ENCODE measurements around the gene CBX3. TPM values are rescaled to one million over a fixed set of nuclear protein-coding genes. Genes with fewer than 3 reads are reported as not detected.
"Not testable (repeated sequence)": the region's sequence is repeated elsewhere in the genome, so short reads cannot be mapped to it uniquely, and the experiment has no call there.

CBX3 gene
- total RNA-seq, 1 experiment from 2014 or later: 399 TPM

DNA sequence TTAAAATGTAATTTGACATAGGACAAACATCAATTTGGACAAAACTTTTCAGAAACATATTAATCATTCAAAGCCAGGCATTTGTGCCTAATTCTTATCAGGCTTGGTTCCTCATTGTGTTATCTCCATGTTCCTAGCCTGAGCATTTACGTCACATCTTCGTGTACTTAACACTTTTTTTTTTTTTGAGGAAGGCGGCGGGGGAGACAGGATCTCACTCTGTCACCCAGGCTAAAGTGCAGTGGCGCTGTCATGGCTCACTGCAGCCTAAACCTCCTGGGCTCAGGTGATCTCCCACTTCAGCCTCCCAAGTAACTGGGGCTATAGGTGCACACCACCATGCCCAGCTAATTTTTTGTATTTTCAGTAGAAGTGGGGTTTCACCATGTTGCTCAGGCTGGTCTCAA, 20.8 kb upstream of the CBX3 start:
- Histone ChIP-seq H3K27me3 (no peaks in the 10 kb centered on the region), H3K4me1 (no peaks in the 10 kb centered on the region), H3K27ac (no peak overlapping the region), H3K4me3 (no peak overlapping the region), H3K9me3 (replicated peaks) (no peaks in the 10 kb centered on the region), H3K36me3 (no peaks in the 10 kb centered on the region)
- no peak for DNase-seq

DNA sequence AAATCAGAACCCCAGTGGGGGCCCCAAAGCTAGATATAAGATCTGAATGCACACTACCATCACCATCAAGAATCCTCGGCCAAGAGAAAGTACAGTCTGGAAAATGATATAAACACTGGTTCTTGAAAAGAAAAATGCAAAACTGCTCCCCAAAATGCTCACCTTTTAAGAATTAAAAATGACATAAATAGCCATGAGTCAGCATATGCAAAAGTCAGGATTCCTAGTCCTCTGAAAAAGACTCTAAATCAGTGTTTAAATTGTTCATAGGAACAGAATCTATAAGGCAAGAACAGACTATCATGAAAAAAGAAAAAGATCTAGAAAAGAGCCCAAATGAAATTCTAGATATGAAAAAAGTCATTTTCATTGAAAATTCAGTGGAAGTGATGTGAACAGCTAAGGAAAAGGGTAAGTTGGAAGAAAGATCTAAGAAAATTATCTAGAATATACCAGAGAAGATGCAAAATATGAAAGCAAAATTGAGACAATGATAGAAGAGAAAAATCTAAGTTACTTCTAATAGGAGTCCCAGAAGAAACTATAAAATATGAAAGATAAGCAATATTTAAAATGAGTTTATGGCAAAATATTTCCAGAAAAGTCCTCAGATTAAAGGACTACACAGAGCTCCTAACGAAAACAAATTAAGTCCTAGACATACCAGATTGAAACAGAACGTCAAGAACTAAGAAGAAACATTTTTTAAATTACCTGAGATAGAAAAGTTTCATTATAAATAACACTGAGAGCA, 19.9 kb upstream of the CBX3 start:
- H3K9me3 ChIP-seq (replicated peaks): no peaks in the 10 kb centered on the region
- no peaks in the 10 kb centered on the region for H3K27me3 ChIP-seq
- no peaks in the 10 kb centered on the region for H3K4me1 ChIP-seq
- H3K36me3 ChIP-seq: no peaks in the 10 kb centered on the region
- no peak for DNase-seq
- H3K4me3 ChIP-seq: no peak overlapping the region
- no peak overlapping the region for H3K27ac ChIP-seq

DNA sequence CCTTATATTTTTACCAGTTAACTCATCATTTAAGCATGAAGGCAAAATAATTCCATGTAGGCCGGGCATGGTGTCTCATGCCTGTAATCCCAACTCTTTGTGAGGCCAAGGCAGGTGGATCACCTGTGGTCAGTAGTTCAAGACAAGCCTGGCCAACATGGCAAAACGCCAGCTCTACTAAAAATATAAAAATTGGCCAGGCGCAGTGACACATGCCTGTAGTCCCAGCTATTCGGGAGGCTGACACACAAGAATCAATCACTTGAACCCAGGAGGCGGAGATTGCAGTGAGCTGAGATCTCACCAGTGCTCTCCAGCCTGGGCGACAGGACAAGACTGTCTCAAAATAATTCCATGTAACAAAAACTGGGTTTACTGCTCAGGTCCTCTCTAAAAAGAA, 19.3 kb upstream of the CBX3 start:
- no peaks in the 10 kb centered on the region; the same call in 1 of the 2 replicates for H3K36me3 ChIP-seq
- H3K9me3 ChIP-seq (replicated peaks): no peaks in the 10 kb centered on the region
- DNase-seq: no peak
- H3K27ac ChIP-seq: no peak overlapping the region
- 0 out of 2 replicates have a peak, but pooled peaks cover under 1% of the 10 kb centered on the region for H3K4me1 ChIP-seq
- no peaks in the 10 kb centered on the region for H3K27me3 ChIP-seq
- H3K4me3 ChIP-seq: no peak overlapping the region

DNA sequence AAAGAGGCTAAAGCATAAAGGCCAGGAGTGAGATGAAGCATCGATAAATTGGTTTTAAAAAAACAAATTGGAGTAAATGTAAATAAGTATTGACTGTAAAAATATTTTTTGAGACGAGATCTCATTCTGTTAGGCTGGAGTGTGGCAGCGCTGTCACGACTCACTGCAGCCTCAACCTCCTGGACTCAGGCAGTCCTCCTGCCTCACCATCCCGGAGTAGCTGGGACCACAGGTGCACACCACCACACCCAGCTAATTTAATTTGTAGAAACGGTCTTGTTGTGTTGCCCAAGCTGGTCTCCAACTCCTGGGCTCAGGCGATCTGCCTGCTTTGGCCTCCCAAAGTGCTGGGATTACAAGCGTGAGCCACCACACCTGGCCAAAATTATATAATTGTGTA, 18.8 kb upstream of the CBX3 start:
- Histone ChIP-seq H3K36me3 (no peaks in the 10 kb centered on the region; the same call in 1 of the 2 replicates), H3K9me3 (replicated peaks) (no peaks in the 10 kb centered on the region), H3K27me3 (no peaks in the 10 kb centered on the region), H3K4me1 (0 out of 2 replicates have a peak, but pooled peaks cover 2% of the 10 kb centered on the region), H3K27ac (no peak overlapping the region), H3K4me3 (no peak overlapping the region)
- no peak for DNase-seq

DNA sequence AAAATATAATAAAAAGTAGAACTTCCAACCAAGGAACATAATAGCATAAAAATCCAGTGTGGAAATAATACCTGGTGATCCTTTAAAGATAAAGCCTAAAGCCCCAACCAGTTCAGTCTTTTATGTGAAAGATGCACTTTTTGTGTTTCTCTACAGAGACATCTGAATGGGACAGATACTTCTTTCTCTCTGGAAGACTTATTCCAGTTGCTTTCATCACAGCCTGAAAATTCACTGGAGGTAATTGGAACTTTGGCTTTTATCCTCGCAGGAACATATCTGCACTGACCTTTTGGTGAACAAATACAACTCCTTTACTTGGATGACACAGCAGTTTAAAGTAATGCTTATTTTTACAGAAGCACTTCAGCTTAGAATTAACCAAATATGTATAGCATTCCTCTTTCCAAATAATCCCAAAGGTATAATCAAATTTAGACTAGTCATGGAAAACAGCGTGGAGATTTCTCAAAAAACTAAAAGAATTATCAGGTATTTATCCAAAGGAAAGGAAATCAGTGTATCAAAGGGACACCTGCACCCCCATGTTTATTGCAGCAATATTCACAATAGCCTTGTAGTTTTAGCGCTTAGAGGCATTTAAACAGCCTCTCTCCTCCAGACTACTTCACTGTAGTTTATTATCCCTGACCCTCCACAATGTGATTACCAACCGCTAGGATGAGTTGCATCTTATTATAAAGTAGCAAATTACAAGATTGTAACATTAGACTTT, 17.8 kb upstream of the CBX3 start:
- Histone ChIP-seq H3K9me3 (replicated peaks) (peaks cover 8% of the 10 kb centered on the region; the same call in 1 of the 2 replicates), H3K27me3 (peaks cover 6% of the 10 kb centered on the region; the same call in 1 of the 2 replicates), H3K4me1 (0 out of 2 replicates have a peak, but pooled peaks cover 6% of the 10 kb centered on the region), H3K4me3 (no peak overlapping the region), H3K27ac (no peak overlapping the region), H3K36me3 (peaks cover 7% of the 10 kb centered on the region)
- no peak for DNase-seq

DNA sequence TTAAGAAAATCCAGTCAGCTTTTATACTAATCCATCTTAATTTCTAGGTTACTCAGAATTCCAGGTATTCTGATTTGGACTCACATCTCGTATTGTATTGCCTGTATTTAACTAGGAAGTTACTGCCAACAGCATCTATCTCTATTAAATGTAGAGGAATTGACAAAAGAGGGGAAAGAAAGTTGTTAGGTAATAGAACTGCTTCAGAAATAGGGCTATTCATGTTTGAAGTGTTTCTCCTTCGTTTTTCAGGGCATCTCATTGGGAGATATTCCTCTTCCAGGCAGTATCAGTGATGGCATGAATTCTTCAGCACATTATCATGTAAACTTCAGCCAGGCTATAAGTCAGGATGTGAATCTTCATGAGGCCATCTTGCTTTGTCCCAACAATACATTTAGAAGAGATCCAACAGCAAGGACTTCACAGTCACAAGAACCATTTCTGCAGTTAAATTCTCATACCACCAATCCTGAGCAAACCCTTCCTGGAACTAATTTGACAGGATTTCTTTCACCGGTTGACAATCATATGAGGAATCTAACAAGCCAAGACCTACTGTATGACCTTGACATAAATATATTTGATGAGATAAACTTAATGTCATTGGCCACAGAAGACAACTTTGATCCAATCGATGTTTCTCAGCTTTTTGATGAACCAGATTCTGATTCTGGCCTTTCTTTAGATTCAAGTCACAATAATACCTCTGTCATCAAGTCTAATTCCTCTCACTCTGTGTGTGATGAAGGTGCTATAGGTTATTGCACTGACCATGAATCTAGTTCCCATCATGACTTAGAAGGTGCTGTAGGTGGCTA, 17.1 kb upstream of the CBX3 start:
- not testable (repeated sequence) for H3K4me1 ChIP-seq; H3K27ac ChIP-seq; H3K4me3 ChIP-seq; H3K27me3 ChIP-seq; H3K9me3 ChIP-seq (replicated peaks)
- peaks cover 15% of the 10 kb centered on the region for H3K36me3 ChIP-seq
- peak in 1 of 2 experiments; percentile 34 for DNase-seq

DNA sequence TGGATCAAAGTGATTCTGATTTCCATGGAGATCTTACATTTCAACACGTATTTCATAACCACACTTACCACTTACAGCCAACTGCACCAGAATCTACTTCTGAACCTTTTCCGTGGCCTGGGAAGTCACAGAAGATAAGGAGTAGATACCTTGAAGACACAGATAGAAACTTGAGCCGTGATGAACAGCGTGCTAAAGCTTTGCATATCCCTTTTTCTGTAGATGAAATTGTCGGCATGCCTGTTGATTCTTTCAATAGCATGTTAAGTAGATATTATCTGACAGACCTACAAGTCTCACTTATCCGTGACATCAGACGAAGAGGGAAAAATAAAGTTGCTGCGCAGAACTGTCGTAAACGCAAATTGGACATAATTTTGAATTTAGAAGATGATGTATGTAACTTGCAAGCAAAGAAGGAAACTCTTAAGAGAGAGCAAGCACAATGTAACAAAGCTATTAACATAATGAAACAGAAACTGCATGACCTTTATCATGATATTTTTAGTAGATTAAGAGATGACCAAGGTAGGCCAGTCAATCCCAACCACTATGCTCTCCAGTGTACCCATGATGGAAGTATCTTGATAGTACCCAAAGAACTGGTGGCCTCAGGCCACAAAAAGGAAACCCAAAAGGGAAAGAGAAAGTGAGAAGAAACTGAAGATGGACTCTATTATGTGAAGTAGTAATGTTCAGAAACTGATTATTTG, 16.3 kb upstream of the CBX3 start:
- peak in 1 of 2 experiments; percentile 39 for DNase-seq
- peaks cover 8% of the 10 kb centered on the region; the same call in 1 of the 2 replicates for H3K9me3 ChIP-seq (replicated peaks)
- H3K27ac ChIP-seq: no peak overlapping the region
- peaks cover 7% of the 10 kb centered on the region; the same call in 1 of the 2 replicates for H3K27me3 ChIP-seq
- peaks cover 23% of the 10 kb centered on the region for H3K36me3 ChIP-seq
- 0 out of 2 replicates have a peak, but pooled peaks cover 6% of the 10 kb centered on the region for H3K4me1 ChIP-seq
- no peak overlapping the region for H3K4me3 ChIP-seq

DNA sequence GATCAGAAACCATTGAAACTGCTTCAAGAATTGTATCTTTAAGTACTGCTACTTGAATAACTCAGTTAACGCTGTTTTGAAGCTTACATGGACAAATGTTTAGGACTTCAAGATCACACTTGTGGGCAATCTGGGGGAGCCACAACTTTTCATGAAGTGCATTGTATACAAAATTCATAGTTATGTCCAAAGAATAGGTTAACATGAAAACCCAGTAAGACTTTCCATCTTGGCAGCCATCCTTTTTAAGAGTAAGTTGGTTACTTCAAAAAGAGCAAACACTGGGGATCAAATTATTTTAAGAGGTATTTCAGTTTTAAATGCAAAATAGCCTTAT, 15.7 kb upstream of the CBX3 start:
- Histone ChIP-seq H3K27ac (no peak overlapping the region), H3K27me3 (peaks cover 7% of the 10 kb centered on the region; the same call in 1 of the 2 replicates), H3K36me3 (peaks cover 28% of the 10 kb centered on the region), H3K9me3 (replicated peaks) (peaks cover 8% of the 10 kb centered on the region; the same call in 1 of the 2 replicates), H3K4me3 (no peak overlapping the region), H3K4me1 (0 out of 2 replicates have a peak, but pooled peaks cover 6% of the 10 kb centered on the region)
- no peak for DNase-seq

DNA sequence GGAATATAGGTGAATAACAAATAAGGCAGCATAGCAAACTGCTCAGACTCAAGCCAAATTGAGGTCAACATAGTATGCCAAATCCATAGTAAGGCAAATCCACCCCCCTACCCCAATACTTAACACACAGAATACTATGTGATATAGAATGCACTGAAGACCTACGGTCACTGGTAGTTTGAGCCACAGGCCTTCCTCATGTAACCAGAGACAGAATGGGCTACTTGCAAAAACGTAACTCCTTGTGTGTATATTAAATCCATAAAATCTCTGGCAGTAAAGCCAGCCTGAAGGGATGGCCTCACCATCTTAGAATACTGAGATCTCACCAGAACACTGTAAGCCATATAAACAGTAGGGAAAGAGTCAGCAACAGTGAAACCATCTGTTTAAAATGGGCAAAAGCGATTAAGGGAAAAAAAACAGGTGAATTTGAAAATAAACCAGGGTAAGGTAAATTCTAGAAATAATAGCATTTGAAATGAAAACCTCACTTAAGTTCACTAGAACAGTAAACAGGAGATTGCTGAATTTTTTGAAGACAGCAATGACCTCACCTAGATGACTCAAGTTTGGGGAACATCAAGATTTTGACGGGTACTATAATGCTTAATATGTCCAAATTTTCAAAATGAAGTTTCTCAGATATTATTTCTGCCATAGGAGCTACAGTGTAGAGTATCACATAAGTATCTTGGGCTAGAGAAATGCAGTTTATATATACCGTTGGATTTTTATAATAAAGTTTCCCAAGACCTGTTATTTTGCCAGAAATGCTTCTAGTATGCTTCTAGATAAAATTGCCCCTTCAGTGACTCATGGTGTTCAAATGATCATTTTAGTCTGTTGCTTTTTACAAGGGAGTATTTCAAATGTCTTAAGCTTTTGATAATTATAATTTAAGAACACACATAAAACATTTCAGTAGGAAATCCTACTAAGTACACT, 14.9 kb upstream of the CBX3 start:
- H3K9me3 ChIP-seq (replicated peaks): peaks cover 8% of the 10 kb centered on the region; the same call in 1 of the 2 replicates
- DNase-seq: peak in 1 of 2 experiments; percentile 35
- H3K27ac ChIP-seq: no peak overlapping the region; the same call in 1 of the 2 replicates
- peaks cover 7% of the 10 kb centered on the region; the same call in 1 of the 2 replicates for H3K27me3 ChIP-seq
- peaks cover 37% of the 10 kb centered on the region for H3K36me3 ChIP-seq
- H3K4me3 ChIP-seq: no peak overlapping the region
- H3K4me1 ChIP-seq: 0 out of 2 replicates have a peak, but pooled peaks cover 6% of the 10 kb centered on the region

DNA sequence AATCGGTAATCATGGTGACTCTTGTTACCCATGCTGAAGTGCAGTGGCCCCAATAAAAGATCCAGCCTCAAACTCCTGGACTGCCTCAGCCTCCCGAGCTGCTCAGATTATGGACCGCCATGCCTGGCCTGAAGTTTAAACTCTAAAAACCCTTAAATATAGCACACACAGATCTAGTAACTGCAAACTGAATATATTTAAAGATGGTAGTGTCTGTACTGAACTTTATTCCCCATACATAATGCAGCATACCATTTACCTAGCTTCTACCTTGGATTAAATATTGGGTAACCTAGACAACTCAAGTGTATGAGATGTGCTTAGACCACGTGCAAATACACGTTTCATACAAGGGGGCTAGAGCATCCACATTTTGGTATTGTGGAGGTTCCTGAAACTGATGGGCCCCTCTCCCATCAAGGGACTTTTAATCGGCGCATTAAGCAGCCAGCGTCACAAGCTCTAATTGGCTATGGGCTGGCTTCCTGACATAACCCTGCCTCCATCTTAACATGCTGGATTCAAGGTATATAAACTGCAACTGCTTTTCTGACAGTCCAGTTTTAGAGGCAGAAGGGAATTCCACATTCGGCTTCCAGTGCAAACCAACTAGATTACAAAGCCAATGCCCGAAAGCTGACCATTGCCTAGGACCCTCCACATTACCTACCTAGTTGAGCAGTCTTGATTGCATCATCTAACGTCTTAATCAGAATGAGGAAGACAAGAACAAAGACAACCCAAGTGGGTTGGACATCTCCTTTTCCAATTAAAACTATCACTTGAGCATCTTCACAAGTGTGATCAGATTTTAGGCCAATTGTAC, 14.0 kb upstream of the CBX3 start:
- Histone ChIP-seq H3K4me3 (no peak overlapping the region; the same call in 1 of the 2 replicates), H3K36me3 (peaks cover 46% of the 10 kb centered on the region), H3K27ac (peak overlapping the region; percentile 4; the same call in 1 of the 2 replicates), H3K4me1 (peaks cover 9% of the 10 kb centered on the region; the same call in 1 of the 2 replicates), H3K9me3 (replicated peaks) (peaks cover 8% of the 10 kb centered on the region; the same call in 1 of the 2 replicates), H3K27me3 (peaks cover 7% of the 10 kb centered on the region)
- DNase-seq: peak in 1 of 2 experiments; percentile 51

DNA sequence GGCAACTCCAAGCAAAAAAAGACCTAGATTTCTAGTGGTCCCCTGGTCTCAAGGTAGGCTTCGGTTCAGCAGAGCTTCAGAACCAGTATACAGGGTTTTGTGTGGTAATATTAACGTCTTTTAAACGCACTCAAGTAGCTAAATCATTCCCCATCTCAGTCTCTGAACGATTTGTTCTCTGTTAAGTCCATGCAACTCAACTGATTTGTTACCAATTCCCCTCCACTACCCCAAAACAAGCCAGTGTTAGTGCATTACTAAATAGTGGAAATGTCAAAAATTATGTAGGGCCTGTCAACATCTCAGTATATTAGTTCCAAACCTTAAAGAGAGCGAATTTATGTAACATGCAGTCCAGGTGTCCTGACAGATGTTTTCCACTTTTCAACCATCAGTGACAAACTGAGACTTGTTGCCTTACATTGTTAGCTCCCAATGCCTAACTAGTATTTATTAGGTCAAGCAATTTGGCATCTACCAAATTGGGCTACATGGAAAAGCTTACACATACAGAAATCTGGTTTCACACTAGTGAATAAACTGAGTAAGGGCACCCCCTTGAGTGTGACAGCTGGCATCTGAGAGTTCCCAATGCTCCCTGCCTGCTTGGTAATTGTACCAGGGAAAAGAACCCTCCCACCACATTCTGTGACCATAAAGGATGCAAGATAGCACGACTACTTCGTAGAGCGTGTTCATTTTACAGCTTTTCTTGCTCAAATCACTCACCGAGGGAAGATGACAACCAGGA, 13.2 kb upstream of the CBX3 start:
- peak in 1 of 2 experiments; percentile 60 for DNase-seq
- Histone ChIP-seq H3K27ac (peak overlapping the region; percentile 4; the same call in 1 of the 2 replicates), H3K4me1 (peaks cover 9% of the 10 kb centered on the region; the same call in 1 of the 2 replicates), H3K36me3 (peaks cover 54% of the 10 kb centered on the region), H3K9me3 (replicated peaks) (peaks cover 8% of the 10 kb centered on the region; the same call in 1 of the 2 replicates), H3K4me3 (no peak overlapping the region; the same call in 1 of the 2 replicates), H3K27me3 (peaks cover 7% of the 10 kb centered on the region)
